Measurements from ENCODE around the gene LPCAT1. TPM values are rescaled to one million over a fixed set of nuclear protein-coding genes. Genes with fewer than 3 reads are reported as not detected.
"Not testable (repeated sequence)": the region's sequence is repeated elsewhere in the genome, so short reads cannot be mapped to it uniquely, and the experiment has no call there.

LPCAT1 gene
- 10 to 100 TPM in 3 of 4 donors, 1 to 10 TPM in 1; 8.8 to 59.4 (median 28.5) TPM for total RNA-seq

- TF ChIP-seq CTCF (IDR thresholded peaks at IDR 0.05) (peak in 4 of 6 experiments; percentile 26 to 35 (median 30)), POLR2A (IDR thresholded peaks at IDR 0.05) (peak; percentile 30 to 36)
- Histone ChIP-seq H3K36me3 (peaks cover 0 to 8% (median 0%) of the 10 kb centered on the region in 3 donors), H3K4me1 (peaks cover 0 to 28% (median 18%) of the 10 kb centered on the region in 4 donors), H3K9me3 (no peaks in the 10 kb centered on the region), H3K27me3 (no peaks in the 10 kb centered on the region), H3K27ac (peak within 1 kb of the TSS; percentile 86 to 93 (median 92)), H3K4me3 (peak within 1 kb of the TSS; percentile 69 to 99 (median 92))
- peak; percentile 72 to 89 (median 89) for DNase-seq
These were observed at the start of gene LPCAT1 for GRCh38 chr5:1523793-1524480. Gene LPCAT1, minus strand, starts transcription at chr5:1523960. Its CDS starts 116 bp downstream, at chr5:1523844.

GRCh38 chr5:1571875-1572274 lies 48.1 kb upstream of the LPCAT1 start:
- peak in 2 of 3 donors; percentile 73 to 82 for DNase-seq
- peak overlapping the region in 3 of 4 donors; percentile 30 to 72 (median 49) for H3K27ac ChIP-seq
- not testable (repeated sequence) for H3K4me3 ChIP-seq, H3K36me3 ChIP-seq, H3K9me3 ChIP-seq, H3K27me3 ChIP-seq, H3K4me1 ChIP-seq

DNA sequence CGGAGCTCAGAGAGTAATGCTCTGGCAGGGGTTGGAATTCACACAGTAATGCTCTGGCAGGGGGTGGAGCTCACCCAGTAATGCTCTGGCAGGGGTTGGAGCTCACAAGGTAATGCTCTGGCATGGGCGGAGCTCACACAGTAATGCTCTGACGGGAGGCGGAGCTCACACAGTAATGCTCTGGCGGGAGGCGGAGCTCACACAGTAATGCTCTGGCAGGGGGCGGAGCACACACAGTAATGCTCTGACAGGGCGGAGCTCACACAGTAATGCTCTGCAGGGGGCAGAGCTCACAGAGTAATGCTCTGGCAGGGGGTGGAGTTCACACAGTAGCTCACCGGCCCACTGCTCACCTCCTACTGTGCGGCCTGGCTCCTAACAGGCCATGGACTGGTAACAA lies 47.2 kb upstream of the LPCAT1 start:
- Histone ChIP-seq H3K4me1 (peaks cover 0 to 3% (median 0%) of the 10 kb centered on the region in 4 donors), H3K36me3 (no peaks in the 10 kb centered on the region), H3K9me3 (no peaks in the 10 kb centered on the region), H3K4me3 (no peak overlapping the region), H3K27ac (peak overlapping the region in 3 of 4 donors; percentile 49 to 84 (median 72)), H3K27me3 (no peaks in the 10 kb centered on the region)
- DNase-seq, result peak in 2 of 3 donors; percentile 66 to 72
- TF ChIP-seq CTCF (IDR thresholded peaks at IDR 0.05), result no peak
- peak in 1 of 2 donors; percentile 24 for TF ChIP-seq POLR2A (IDR thresholded peaks at IDR 0.05)

DNA sequence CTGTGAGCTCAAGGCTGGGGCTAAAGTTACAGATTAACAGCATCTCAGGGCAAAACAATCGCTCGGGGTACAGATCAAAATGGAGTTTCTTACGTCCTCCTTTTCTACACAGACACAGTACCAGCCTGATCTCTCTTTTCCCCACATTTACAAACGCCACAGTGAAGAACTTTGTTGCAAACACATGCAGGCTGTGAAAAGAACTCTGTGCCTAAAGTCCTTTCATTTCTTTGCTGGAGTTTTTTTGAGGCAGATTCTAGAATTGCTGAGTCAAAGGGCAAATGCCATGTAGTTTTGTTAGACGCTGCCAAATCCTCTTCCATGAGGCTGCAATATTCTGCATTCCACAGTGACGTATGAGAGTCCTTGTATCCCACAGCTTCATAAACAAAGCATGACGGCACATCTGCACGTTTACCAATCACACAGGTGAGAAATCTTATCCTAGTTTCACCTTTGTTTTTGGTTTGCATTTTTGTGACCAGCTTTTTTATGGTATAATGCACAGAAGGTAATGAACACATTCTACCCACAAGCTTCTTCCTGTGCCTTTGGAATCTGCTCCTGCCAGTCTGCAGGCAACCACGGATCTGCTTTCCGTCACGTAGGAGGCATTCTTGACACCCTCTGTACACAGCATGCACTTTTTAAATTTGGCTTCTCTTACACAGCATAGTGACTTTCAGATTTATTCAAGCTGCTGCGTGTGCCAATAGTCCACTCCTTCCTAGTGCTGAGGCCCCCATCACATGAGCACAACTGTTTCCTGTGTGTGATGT lies 44.6 kb upstream of the LPCAT1 start:
- TF ChIP-seq POLR2A (IDR thresholded peaks at IDR 0.05) (no peak), CTCF (IDR thresholded peaks at IDR 0.05) (no peak)
- Histone ChIP-seq H3K9me3 (no peaks in the 10 kb centered on the region), H3K4me1 (no peaks in the 10 kb centered on the region), H3K27me3 (no peaks in the 10 kb centered on the region), H3K36me3 (no peaks in the 10 kb centered on the region), H3K4me3 (no peak overlapping the region), H3K27ac (peak overlapping the region in 2 of 4 donors; percentile 39 to 43)
- no peak for DNase-seq

- not testable (repeated sequence) for DNase-seq, H3K4me3 ChIP-seq, H3K36me3 ChIP-seq, H3K27me3 ChIP-seq, H3K9me3 ChIP-seq, H3K4me1 ChIP-seq
- peak overlapping the region in 2 of 4 donors; percentile 21 to 43 for H3K27ac ChIP-seq
These were observed 43.9 kb upstream of the LPCAT1 start for GRCh38 chr5:1567527-1568200.

DNA sequence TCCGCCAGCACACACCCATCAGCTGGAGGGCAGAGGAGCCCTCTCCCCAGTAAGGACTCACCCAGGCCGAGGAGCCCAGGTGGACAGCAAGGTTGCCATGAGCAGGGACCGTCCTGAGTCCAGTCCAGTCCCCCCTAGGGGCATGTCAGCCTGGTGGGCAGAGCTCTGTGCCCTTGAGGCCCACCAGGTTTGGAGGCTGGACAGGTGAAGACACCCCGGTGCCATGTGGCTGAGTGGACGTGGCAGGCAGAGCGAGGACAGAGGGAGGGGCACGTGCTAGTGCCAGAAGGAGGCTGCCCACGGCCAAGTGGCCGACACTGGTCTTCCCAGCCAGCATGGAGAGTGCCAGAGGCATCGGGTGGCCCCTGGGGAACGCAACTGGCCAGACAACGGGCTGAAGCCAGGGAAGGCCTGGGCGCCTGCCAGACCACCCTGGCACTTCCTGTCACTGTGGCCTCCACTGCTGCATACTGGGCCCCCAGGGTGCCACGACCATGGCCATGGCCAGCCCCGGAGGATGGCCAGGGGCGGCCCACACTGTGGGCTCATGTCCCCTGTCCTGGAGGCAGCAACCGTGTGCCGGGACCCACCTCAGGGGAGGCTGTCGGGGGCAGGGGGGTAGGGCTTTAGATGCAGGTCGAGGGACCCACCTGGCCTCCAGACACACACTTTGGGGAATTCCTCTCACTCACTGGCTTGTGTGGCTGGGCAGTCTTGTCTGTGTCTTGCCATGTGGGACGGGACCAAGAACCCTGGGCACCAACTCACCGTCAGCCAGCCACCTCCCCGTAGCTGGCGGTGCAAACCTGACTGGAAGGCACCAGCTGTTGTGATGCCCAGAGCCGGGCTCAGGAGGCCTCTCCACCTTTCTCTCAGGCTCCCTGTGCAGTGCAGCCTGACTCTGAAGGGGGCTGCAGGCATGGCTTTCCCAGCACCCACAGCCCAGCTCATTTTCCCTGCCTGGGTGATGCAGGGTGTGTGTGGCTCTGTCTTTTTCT lies 42.3 kb upstream of the LPCAT1 start:
- Histone ChIP-seq H3K4me1 (no peaks in the 10 kb centered on the region), H3K9me3 (no peaks in the 10 kb centered on the region), H3K4me3 (no peak overlapping the region), H3K27ac (no peak overlapping the region), H3K36me3 (no peaks in the 10 kb centered on the region), H3K27me3 (no peaks in the 10 kb centered on the region)
- no peak for TF ChIP-seq CTCF (IDR thresholded peaks at IDR 0.05)
- TF ChIP-seq POLR2A (IDR thresholded peaks at IDR 0.05), result no peak
- DNase-seq, result no peak

All from Peyer's patch (tissue), 4 donors.